GM12878 (cell line): ENCODE data around the gene ETV2. TPM values are rescaled to one million over a fixed set of nuclear protein-coding genes. Genes with fewer than 3 reads are reported as not detected.

Experiments
- ATAC-seq: fragments of 200-7000 bp; cut with Tn5 transposase; 3 replicates; pipeline ENCODE4 v1.9.1; 2020; ENCODE audit warnings: mild to moderate bottlenecking, moderate library complexity
- BruUV-seq: library from RNA; stranded (reverse); fragments of 400-500 nt; replicated peaks from 2 replicates; lab custom pipeline; 2021; lab: Mats Ljungman, UMichigan
- CTCF ChIA-PET: fragments of 300-600 bp; sonication (Branson Sonifier 250); formaldehyde crosslinking; extraction: SDS; loops from one replicate; lab custom pipeline; 2021; ENCODE audit warnings: inconsistent platforms; lab: Yijun Ruan, JAX
- POLR2A ChIA-PET: fragments of 350-600 bp; formaldehyde crosslinking; extraction: SDS; loops from one replicate; lab custom pipeline; 2021; ENCODE audit warnings: inconsistent platforms; lab: Charles Lee
- RAD21 ChIA-PET: fragments of 300-600 bp; sonication (Branson Sonifier 250); formaldehyde crosslinking; loops from one replicate; lab custom pipeline; 2023; ENCODE audit warnings: antibody characterized with exemption; ENCODE audit not compliant: unreplicated experiment; lab: Charles Lee
- SMC1A ChIA-PET: fragments of 300-600 bp; sonication (Branson Sonifier 250); formaldehyde crosslinking; loops from one replicate; lab custom pipeline; 2023; ENCODE audit not compliant: unreplicated experiment, uncharacterized antibody; lab: Charles Lee
- DNase-seq: peaks from one replicate; pipeline ENCODE4 v3.0.0-alpha.2; 2011; ENCODE audit warnings: low read depth, low spot score
- FAIRE-seq: peaks from 3 replicates; lab custom pipeline; 2011; peaks lifted over from hg19 to GRCh38; lab: Jason Lieb, UNC
- H2AFZ ChIP-seq: 2 replicates; pipeline ENCODE4 v1.6.0; 2011; ENCODE audit warnings: low read depth, low read length, control low read depth; ENCODE audit not compliant: control insufficient read depth
- H3K27ac ChIP-seq: 2 replicates; pipeline ENCODE4 v1.5.1; 2011; ENCODE audit warnings: control low read depth; ENCODE audit not compliant: control insufficient read depth, insufficient read depth
- H3K27me3 ChIP-seq, 2 experiments: replicated peaks in 1 of 2; 2 replicates each; pipeline versions ENCODE4 v1.6.0 to v1.6.1; 2011; ENCODE audit warnings: low read length in 1 of 2; ENCODE audit not compliant: control insufficient read depth in 2 of 2, insufficient read depth in 2 of 2
- H3K36me3 ChIP-seq, 2 experiments: 2 replicates each; pipeline ENCODE4 v1.5.1; 2011; ENCODE audit warnings: low read length in 1 of 2; ENCODE audit not compliant: control insufficient read depth in 2 of 2, insufficient read depth in 2 of 2
- H3K4me1 ChIP-seq: 2 replicates; pipeline ENCODE4 v1.6.1; 2011; ENCODE audit warnings: mild to moderate bottlenecking, low read length, moderate library complexity, mixed read lengths; ENCODE audit not compliant: control insufficient read depth, insufficient read depth
- H3K4me2 ChIP-seq: 2 replicates; pipeline ENCODE4 v1.6.0; 2011; ENCODE audit warnings: control low read depth; ENCODE audit not compliant: control insufficient read depth, insufficient read depth
- H3K4me3 ChIP-seq: fragments of 200-600 bp; sonication (generic); 2 replicates; pipeline ENCODE4 v1.5.1; 2016
- H3K79me2 ChIP-seq: 2 replicates; pipeline ENCODE4 v1.6.0; 2011; ENCODE audit warnings: low read length; ENCODE audit not compliant: control insufficient read depth, insufficient read depth
- H3K9ac ChIP-seq: 2 replicates; pipeline ENCODE4 v1.8.0; 2011; ENCODE audit warnings: low read length, control low read depth, mixed read lengths; ENCODE audit not compliant: control insufficient read depth, insufficient read depth
- H3K9me3 ChIP-seq: replicated peaks from 3 replicates; pipeline ENCODE4 v1.5.1; 2011; ENCODE audit warnings: mild to moderate bottlenecking, low read length; ENCODE audit not compliant: control insufficient read depth, insufficient read depth
- H4K20me1 ChIP-seq: 2 replicates; pipeline ENCODE4 v1.6.0; 2011; ENCODE audit not compliant: control insufficient read depth, insufficient read depth
- HDAC2 ChIP-seq: fragments of 200-600 bp; sonication (generic); IDR thresholded peaks from 2 replicates; pipeline ENCODE4 v1.6.1; 2017
- IKZF1 ChIP-seq: fragments of 450-650 bp; conservative IDR thresholded peaks from 2 replicates; pipeline ENCODE4 v1.6.1; 2017; ENCODE audit warnings: antibody characterized with exemption, mild to moderate bottlenecking
- KAT2A ChIP-seq: conservative IDR thresholded peaks from 2 replicates; pipeline ENCODE4 v1.6.1; 2011; ENCODE audit warnings: low read depth, low read length; ENCODE audit not compliant: control insufficient read depth
- PAX8 ChIP-seq: fragments of 450-650 bp; IDR thresholded peaks from 2 replicates; pipeline ENCODE4 v1.6.1; 2017; ENCODE audit warnings: mild to moderate bottlenecking, moderate library complexity
- REST ChIP-seq: IDR thresholded peaks from 2 replicates; pipeline ENCODE4 v1.6.1; 2012; ENCODE audit warnings: mild to moderate bottlenecking, low read depth, low read length
- SP1 ChIP-seq: IDR thresholded peaks from one replicate; pipeline ENCODE4 v1.6.1; 2011; ENCODE audit warnings: low read depth, low read length
- SREBF1 ChIP-seq: IDR thresholded peaks from 2 replicates; pipeline ENCODE4 v1.6.1; 2012; ENCODE audit warnings: mild to moderate bottlenecking, low read length
- ZNF384 ChIP-seq: IDR thresholded peaks from 2 replicates; pipeline ENCODE4 v1.6.1; 2012; ENCODE audit warnings: low read depth, mild to moderate bottlenecking, low read length, improper control_type of control experiment, borderline replicate concordance
- ZNF592 ChIP-seq: fragments of 450-650 bp; IDR thresholded peaks from 2 replicates; pipeline ENCODE4 v1.6.1; 2017; ENCODE audit warnings: mild to moderate bottlenecking, moderate library complexity
- WGBS: methylation state at CpG from one replicate; pipeline ENCODE4 v1.1.6; 2016; ENCODE audit warnings: low lambda C conversion rate; ENCODE audit not compliant: insufficient replicate concordance, insufficient coverage; ENCODE audit errors: missing lambda C conversion rate; 5-methylcytosine and 5-hydroxymethylcytosine counted together
- in situ Hi-C: fragments of 300-500 bp; cut with MboI; formaldehyde crosslinking; loops from 9 replicates; pipeline ENCODE4 v1.14.3; 2018; ENCODE audit warnings: mixed read lengths
- intact Hi-C: fragments of 100-400 bp; cut with micrococcal nuclease; formaldehyde crosslinking; loops from one replicate; pipeline ENCODE4 v1.14.2; 2022; ENCODE audit not compliant: unreplicated experiment
- polyA plus RNA-seq, 11 experiments: library from polyadenylated mRNA; depleted of rRNA in 4 of 11; unstranded in 6 of 11; stranded (reverse) in 5 of 11; fragments of >200 nt; fragmentation: Nextera tagmentation in 4 of 11; fragmentation: Illumina TruSeq in 1 of 11; extraction: Ambion mirVana in 4 of 11; extraction: Trizol in 1 of 11; gene quantifications; 1 replicate in 1 of 11; 2 replicates in 10 of 11; pipeline versions ENCODE4 v1.2.1 to v1.2.3, GENCODE V29; 2011 to 2016; ENCODE audit warnings: inconsistent platforms in 2 of 11, missing spikeins in 2 of 11, low read depth in 1 of 11
- total RNA-seq, 4 experiments: library from RNA; depleted of rRNA in 3 of 4; stranded (reverse); fragments of >200 nt in 3 of 4; fragmentation: Illumina TruSeq in 1 of 4; extraction: Trizol in 1 of 4; gene quantifications; 2 replicates each; pipeline versions ENCODE4 v1.2.1 to v1.2.3, GENCODE V29; 2013 to 2021

ETV2 gene
- total and polyA plus RNA-seq, 10 of the 15 experiments (the other 5 are each of a cell fraction or from before 2014, with no cell fraction given), result 0.10 to 1.4 (median 0.54) TPM; not detected in 1

- in situ Hi-C loops, result no loop called here
- DNase-seq, result no peak
- Histone ChIP-seq H2AFZ (no peak overlapping the region), H3K4me3 (no peak overlapping the region), H3K27me3 (no peaks in the 10 kb centered on the region; a peak in 1 of 4 replicates), H3K4me2 (no peak overlapping the region), H3K9me3 (no peaks in the 10 kb centered on the region), H4K20me1 (no peaks in the 10 kb centered on the region), H3K4me1 (peaks cover 4% of the 10 kb centered on the region), H3K9ac (no peak overlapping the region), H3K36me3 (no peaks in the 10 kb centered on the region), H3K27ac (no peak overlapping the region), H3K79me2 (no peaks in the 10 kb centered on the region)
- SMC1A ChIA-PET, result no interaction called here
- WGBS, result 63% methylated on average over 15 of the region's 15 CpGs
- TF ChIP-seq HDAC2, result no peak
- TF ChIP-seq SREBF1, result no peak
- no peak for TF ChIP-seq SP1
- no peak for ATAC-seq
- RAD21 ChIA-PET, result no interaction called here
- BruUV-seq, result no TSS peak
- POLR2A ChIA-PET, result no interaction called here
- CTCF ChIA-PET, result interaction anchor here (0.6 kb wide), 1 partner anchor 70 kb away, joined by 4 read pairs; the partner anchor contains the start of genes PSENEN and U2AF1L4
- intact Hi-C loops, result no loop called here
- FAIRE-seq, result no peak
These were observed 34.1 kb downstream of the ETV2 start for GRCh38 chr19:35675589-35676140.

GRCh38 chr19:35689836-35690235 lies 48.3 kb downstream of the ETV2 start:
- no peak overlapping the region for H3K4me3 ChIP-seq
- no peaks in the 10 kb centered on the region for H3K79me2 ChIP-seq
- SMC1A ChIA-PET, result interaction anchor here (1.5 kb wide), 1 partner anchor 189 kb away, joined by 3 read pairs; no protein-coding TSS in a partner anchor
- no peaks in the 10 kb centered on the region for H3K27me3 ChIP-seq
- no peak overlapping the region for H2AFZ ChIP-seq
- DNase-seq, result no peak
- no peak overlapping the region for H3K27ac ChIP-seq
- TF ChIP-seq ZNF384 (no peak), ZNF592 (no peak), PAX8 (no peak), KAT2A (no peak), IKZF1 (no peak), REST (no peak)
- FAIRE-seq, result no peak
- POLR2A ChIA-PET, result interaction anchor here (0.6 kb wide), 1 partner anchor 208 kb away, joined by 4 read pairs; no protein-coding TSS in a partner anchor
- CTCF ChIA-PET, result no interaction called here
- in situ Hi-C loops, result no loop called here
- no peak overlapping the region for H3K9ac ChIP-seq
- WGBS, result 92% methylated on average over 2 of the region's 4 CpGs
- no peaks in the 10 kb centered on the region for H3K9me3 ChIP-seq
- RAD21 ChIA-PET, result interaction anchor here (1.2 to 1.4 kb wide), 2 partner anchors 24 to 191 kb away, joined by 3 read pairs; no protein-coding TSS in a partner anchor
- no peaks in the 10 kb centered on the region for H3K36me3 ChIP-seq
- no peak for ATAC-seq
- intact Hi-C loops, result loop anchor here (5.0 kb wide), 1 partner anchor 192 kb away; no protein-coding TSS in a partner anchor
- no peaks in the 10 kb centered on the region for H4K20me1 ChIP-seq
- no peak overlapping the region for H3K4me2 ChIP-seq
- no TSS peak for BruUV-seq
- H3K4me1 ChIP-seq, result peaks cover 6% of the 10 kb centered on the region
